ENCODE data around the gene ARNT2. TPM values are rescaled to one million over a fixed set of nuclear protein-coding genes. Genes with fewer than 3 reads are reported as not detected.

The ARNT2 gene
- total RNA-seq, 1 donor from 2014 or later, result 6.4 TPM

- TF ChIP-seq CTCF (IDR thresholded peaks at IDR 0.05), result no peak
- Histone ChIP-seq H3K36me3 (no peaks in the 10 kb centered on the region), H3K4me1 (no peaks in the 10 kb centered on the region), H3K9me3 (no peaks in the 10 kb centered on the region), H3K27ac (no peak overlapping the region), H3K27me3 (no peaks in the 10 kb centered on the region), H3K4me3 (no peak overlapping the region)
- intact Hi-C loops (cut with DNase I), result no loop called here
- no peak for DNase-seq (ENCODE audit: low spot score in 2 of 2)
Measured at GRCh38 chr15:80465626-80466005, 61.4 kb downstream of the ARNT2 start.

- TF ChIP-seq CTCF (IDR thresholded peaks at IDR 0.05), result no peak
- Histone ChIP-seq H3K9me3 (no peaks in the 10 kb centered on the region), H3K4me1 (no peaks in the 10 kb centered on the region), H3K36me3 (no peaks in the 10 kb centered on the region), H3K27me3 (no peaks in the 10 kb centered on the region), H3K4me3 (no peak overlapping the region), H3K27ac (no peak overlapping the region)
- intact Hi-C loops (cut with DNase I), result no loop called here
- DNase-seq (ENCODE audit: low spot score in 2 of 2), result no peak
Measured at GRCh38 chr15:80466543-80466942, 62.4 kb downstream of the ARNT2 start.

- no peak overlapping the region for H3K4me3 ChIP-seq
- DNase-seq (ENCODE audit: low spot score in 2 of 2), result no peak
- intact Hi-C loops (cut with DNase I), result no loop called here
- TF ChIP-seq CTCF (IDR thresholded peaks at IDR 0.05), result no peak
- no peaks in the 10 kb centered on the region for H3K9me3 ChIP-seq
- no peak overlapping the region for H3K27ac ChIP-seq
- H3K27me3 ChIP-seq, result no peaks in the 10 kb centered on the region
- H3K36me3 ChIP-seq, result no peaks in the 10 kb centered on the region
- no peaks in the 10 kb centered on the region for H3K4me1 ChIP-seq
Measured at GRCh38 chr15:80467311-80467714, 63.1 kb downstream of the ARNT2 start.

GRCh38 chr15:80468796-80469195 is 64.6 kb downstream of the ARNT2 start:
- H3K4me3 ChIP-seq, result no peak overlapping the region
- no peak for TF ChIP-seq CTCF (IDR thresholded peaks at IDR 0.05)
- no peak overlapping the region for H3K27ac ChIP-seq
- H3K4me1 ChIP-seq, result no peaks in the 10 kb centered on the region
- H3K9me3 ChIP-seq, result no peaks in the 10 kb centered on the region
- no peaks in the 10 kb centered on the region for H3K36me3 ChIP-seq
- intact Hi-C loops (cut with DNase I), result no loop called here
- no peak for DNase-seq (ENCODE audit: low spot score in 2 of 2)
- H3K27me3 ChIP-seq, result no peaks in the 10 kb centered on the region

- Histone ChIP-seq H3K4me1 (no peaks in the 10 kb centered on the region), H3K9me3 (no peaks in the 10 kb centered on the region), H3K27ac (no peak overlapping the region), H3K4me3 (no peak overlapping the region), H3K36me3 (no peaks in the 10 kb centered on the region), H3K27me3 (no peaks in the 10 kb centered on the region)
- intact Hi-C loops (cut with DNase I), result no loop called here
- DNase-seq (ENCODE audit: low spot score in 2 of 2), result no peak
- TF ChIP-seq CTCF (IDR thresholded peaks at IDR 0.05), result no peak
Measured at GRCh38 chr15:80471881-80472280, 67.7 kb downstream of the ARNT2 start.
